K562 (cell line): ENCODE data around the gene PPP1R14D. TPM values are rescaled to one million over a fixed set of nuclear protein-coding genes. Genes with fewer than 3 reads are reported as not detected.

Source experiments
- ARID4B ChIP-seq: sonication (generic); formaldehyde crosslinking; IDR thresholded peaks from 2 replicates; pipeline ENCODE4 v1.8.0; 2022; ENCODE audit warnings: mild to moderate bottlenecking, missing genetic modification reagents
- ATF7 ChIP-seq: fragments of 450-650 bp; IDR thresholded peaks from 2 replicates; pipeline ENCODE4 v1.7.1; 2014; ENCODE audit warnings: mild to moderate bottlenecking, moderate library complexity
- BRD4 ChIP-seq: fragments of 200-600 bp; sonication (generic); IDR thresholded peaks from 2 replicates; pipeline ENCODE4 v1.6.1; 2017; ENCODE audit warnings: inconsistent platforms
- BRD9 ChIP-seq: fragments of 450-650 bp; IDR thresholded peaks from 2 replicates; pipeline ENCODE4 v1.6.1; 2018; ENCODE audit warnings: low read depth; ENCODE audit not compliant: partially characterized antibody
- CTBP1 ChIP-seq: fragments of 450-650 bp; IDR thresholded peaks from 2 replicates; pipeline ENCODE4 v1.6.1; 2016; ENCODE audit warnings: borderline replicate concordance
- ETV5 ChIP-seq: sonication (generic); formaldehyde crosslinking; IDR thresholded peaks from 2 replicates; pipeline ENCODE4 v1.4.0; 2020; ENCODE audit warnings: low read depth, mild to moderate bottlenecking, missing genetic modification reagents
- HEY1 ChIP-seq: fragments of 250-450 bp; sonication (Bioruptor Pico); IDR thresholded peaks from 2 replicates; pipeline ENCODE4 v1.5.0; 2020; ENCODE audit warnings: mild to moderate bottlenecking, moderate library complexity, borderline replicate concordance
- NR3C1 ChIP-seq: sonication (generic); formaldehyde crosslinking; IDR thresholded peaks from 2 replicates; pipeline ENCODE4 v1.8.1; 2022; ENCODE audit warnings: missing genetic modification reagents
- PHF8 ChIP-seq: fragments of 200-600 bp; sonication (generic); IDR thresholded peaks from 2 replicates; pipeline ENCODE4 v1.6.1; 2012; ENCODE audit warnings: mixed run types, mild to moderate bottlenecking, inconsistent platforms, low read length, moderate library complexity, borderline replicate concordance
- RBM15 ChIP-seq: fragments of 200-400 bp; formaldehyde crosslinking; IDR thresholded peaks from 2 replicates; pipeline ENCODE4 v1.6.1; 2018; ENCODE audit warnings: mild to moderate bottlenecking, low read length, moderate library complexity; ENCODE audit not compliant: insufficient read depth
- RREB1 ChIP-seq: fragments of 250-450 bp; sonication (Bioruptor Pico); IDR thresholded peaks from 2 replicates; pipeline ENCODE4 v1.4.0; 2020
- SMAD1 ChIP-seq: fragments of 150-350 bp; IDR thresholded peaks from 2 replicates; pipeline ENCODE4 v1.6.1; 2014; ENCODE audit warnings: low read length, low read depth; ENCODE audit not compliant: partially characterized antibody
- SMARCA4 ChIP-seq: fragments of 450-650 bp; IDR thresholded peaks from 2 replicates; pipeline ENCODE4 v1.6.1; 2016
- TCF7L2 ChIP-seq: fragments of 150-350 bp; IDR thresholded peaks from 2 replicates; pipeline ENCODE4 v1.6.1; 2016; ENCODE audit warnings: low read depth, mild to moderate bottlenecking, low read length, moderate library complexity
- TFAP4 ChIP-seq: sonication (generic); formaldehyde crosslinking; IDR thresholded peaks from 2 replicates; pipeline ENCODE4 v1.8.0; 2022; ENCODE audit warnings: missing genetic modification reagents, mild to moderate bottlenecking, moderate library complexity, borderline replicate concordance
- ZEB2 ChIP-seq: fragments of 450-650 bp; IDR thresholded peaks from 2 replicates; pipeline ENCODE4 v1.6.1; 2016
- ZNF197 ChIP-seq: fragments of 200-800 bp; sonication (Bioruptor generic); IDR thresholded peaks from 2 replicates; pipeline ENCODE4 v1.6.1; 2016; ENCODE audit warnings: low read depth, missing genetic modification characterization, missing compliant biosample characterization
- polyA plus RNA-seq, 8 experiments: library from polyadenylated mRNA; depleted of rRNA in 4 of 8; stranded (reverse) in 5 of 8; unstranded in 3 of 8; fragments of >200 nt; fragmentation: Nextera tagmentation in 2 of 8; fragmentation: Illumina TruSeq in 1 of 8; extraction: Ambion mirVana in 2 of 8; extraction: Trizol in 1 of 8; gene quantifications; 2 replicates each; pipeline versions ENCODE4 v1.2.1 to v1.2.3, GENCODE V29; 2011 to 2014; ENCODE audit warnings: inconsistent platforms in 1 of 8, missing spikeins in 1 of 8
- total RNA-seq, 7 experiments: library from RNA; depleted of rRNA in 6 of 7; stranded (reverse); fragments of >200 nt in 6 of 7; fragmentation: Illumina TruSeq in 2 of 7; extraction: Trizol in 2 of 7; gene quantifications; 2 replicates each; pipeline versions ENCODE4 v1.2.1 to v1.2.3, GENCODE V29; 2011 to 2021; ENCODE audit warnings: low replicate concordance in 1 of 7

PPP1R14D gene
- total and polyA plus RNA-seq, 9 of the 15 experiments (the other 6 are each of a cell fraction or from before 2014, with no cell fraction given): 0.11 to 0.18 TPM; not detected in 7

GRCh38 chr15:40843885-40844695 lies 15.6 kb upstream of the PPP1R14D start, which contains the start of gene SPINT1 (continued):
- TF ChIP-seq RREB1 (CRISPR knock-in tag) (no peak), SMARCA4 (no peak), SMAD1 (no peak), TFAP4 (CRISPR knock-in tag) (0 out of 2 replicates have a peak, but pooled peaks have one; percentile 22), ARID4B (CRISPR knock-in tag) (peak; percentile 70; the same call in 1 of the 2 replicates), NR3C1 (CRISPR knock-in tag) (peak; percentile 47; the same call in 1 of the 2 replicates), CTBP1 (peak; percentile 80), HEY1 (CRISPR knock-in tag) (no peak), TCF7L2 (no peak), ZNF197 (CRISPR knock-in tag) (no peak), PHF8 (peak; percentile 43; the same call in 1 of the 2 replicates), RBM15 (no peak), BRD4 (no peak), BRD9 (no peak), ATF7 (no peak), ZEB2 (peak; percentile 94), ETV5 (CRISPR knock-in tag) (no peak)
